Erythroblast (primary cell): ENCODE results near the gene JAM3.
A peak's percentile ranks its signal among the peaks of the same experiment; 100 is the strongest.

Experiments
- DNase-seq, 2 experiments: peaks; one replicate each; lab custom pipeline; 2025; lab: John Stamatoyannopoulos, UW
- GATA1 ChIP-seq: IDR thresholded peaks from 2 replicates; pipeline ENCODE4 v1.6.1; 2011; ENCODE audit warnings: low read depth, mild to moderate bottlenecking, control low read depth, low read length, moderate library complexity
- POLR2A ChIP-seq: IDR thresholded peaks from 2 replicates; pipeline ENCODE4 v1.6.1; 2011; ENCODE audit warnings: mild to moderate bottlenecking, low read length

Gene JAM3

GRCh38 chr11:134068829-134069425 is at the start of gene JAM3:
TSS of gene JAM3 (plus strand) at chr11:134069072. CDS start at chr11:134069084, 12 bp downstream.
- DNase-seq, result peak; percentile 80 to 82
- TF ChIP-seq GATA1, result no peak
- no peak for TF ChIP-seq POLR2A

- TF ChIP-seq POLR2A (no peak), GATA1 (no peak)
- DNase-seq, result no peak
Measured at GRCh38 chr11:134019500-134019899, 49.4 kb upstream of the JAM3 start.

- no peak for DNase-seq
- TF ChIP-seq POLR2A, result no peak
- TF ChIP-seq GATA1, result no peak
Measured at GRCh38 chr11:134020598-134020997, 48.3 kb upstream of the JAM3 start.

GRCh38 chr11:134021326-134021725 is 47.5 kb upstream of the JAM3 start:
- TF ChIP-seq GATA1 (no peak), POLR2A (no peak)
- no peak for DNase-seq

GRCh38 chr11:134022748-134023147 is 46.1 kb upstream of the JAM3 start:
- TF ChIP-seq POLR2A (no peak), GATA1 (no peak)
- no peak for DNase-seq

- no peak for TF ChIP-seq GATA1
- TF ChIP-seq POLR2A, result no peak
- DNase-seq, result no peak
Measured at GRCh38 chr11:134024420-134025081, 44.3 kb upstream of the JAM3 start.

GRCh38 chr11:134025082-134025429 is 43.8 kb upstream of the JAM3 start:
- TF ChIP-seq GATA1, result no peak
- no peak for TF ChIP-seq POLR2A
- no peak for DNase-seq

- DNase-seq, result no peak
- TF ChIP-seq GATA1 (no peak), POLR2A (no peak)
Measured at GRCh38 chr11:134026655-134027343, 42.1 kb upstream of the JAM3 start.

- DNase-seq, result no peak
- TF ChIP-seq GATA1 (no peak), POLR2A (no peak)
Measured at GRCh38 chr11:134027671-134028070, 41.2 kb upstream of the JAM3 start.

GRCh38 chr11:134028368-134028920 is 40.4 kb upstream of the JAM3 start:
- TF ChIP-seq POLR2A, result no peak
- no peak for TF ChIP-seq GATA1
- DNase-seq, result no peak

GRCh38 chr11:134030853-134031252 is 38.0 kb upstream of the JAM3 start:
- no peak for TF ChIP-seq POLR2A
- DNase-seq, result no peak

GRCh38 chr11:134032043-134032442 is 36.8 kb upstream of the JAM3 start:
- TF ChIP-seq GATA1, result no peak
- no peak for TF ChIP-seq POLR2A

GRCh38 chr11:134032501-134033091 is 36.3 kb upstream of the JAM3 start:
- TF ChIP-seq GATA1 (no peak), POLR2A (no peak)
- DNase-seq, result no peak

More at GRCh38 chr11:134032043-134032442, 36.8 kb upstream of the JAM3 start:
- no peak for DNase-seq

GRCh38 chr11:134033276-134033675 is 35.6 kb upstream of the JAM3 start:
- TF ChIP-seq POLR2A, result no peak
- no peak for TF ChIP-seq GATA1
- no peak for DNase-seq
